HG02981 (cell line): ENCODE measurements around the gene WDFY3.

Experiments
- ATAC-seq: cut with Tn5 transposase; IDR thresholded peaks from one replicate; pipeline ENCODE4 v1.9.1; 2021; ENCODE audit warnings: mild to moderate bottlenecking, moderate library complexity; ENCODE audit not compliant: unreplicated experiment

WDFY3 gene

DNA sequence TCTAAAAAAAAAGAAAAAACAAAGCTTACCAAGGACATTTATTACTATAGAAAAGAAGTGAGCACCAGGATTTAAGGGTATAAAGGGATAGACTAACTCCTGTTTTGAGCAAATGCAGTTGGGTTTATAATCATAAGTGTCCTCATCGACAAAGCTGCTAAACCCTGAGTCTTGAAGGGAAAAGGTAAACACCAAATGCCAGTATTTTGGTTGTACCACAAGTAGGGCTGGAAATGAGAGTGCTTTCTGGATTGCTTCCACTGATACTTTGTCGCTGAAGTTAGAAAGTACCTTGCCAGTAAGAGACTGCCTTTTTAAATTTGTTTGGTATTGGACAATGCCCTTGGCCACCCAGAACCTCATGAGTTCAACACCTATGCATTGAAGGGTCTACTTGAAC is 53.7 kb downstream of the WDFY3 start:
- no peak for ATAC-seq

DNA sequence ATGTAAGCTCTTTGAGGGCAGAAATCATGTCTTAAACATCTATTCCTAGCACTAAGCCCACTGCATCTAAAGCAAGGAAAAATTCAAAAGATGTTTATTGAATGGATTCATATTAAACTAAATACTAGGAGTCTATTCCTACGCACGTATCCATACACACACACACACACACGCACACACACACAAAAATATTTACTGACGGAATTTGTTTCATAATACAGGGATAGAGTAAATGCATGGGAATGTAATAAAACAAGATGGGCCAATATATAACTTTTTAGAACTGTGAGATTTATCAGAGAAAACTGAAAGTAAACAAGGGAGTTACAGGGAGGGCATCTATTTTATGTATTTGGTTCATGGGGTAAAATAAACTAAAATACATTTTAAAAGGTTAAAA is 57.6 kb downstream of the WDFY3 start:
- ATAC-seq: no peak

DNA sequence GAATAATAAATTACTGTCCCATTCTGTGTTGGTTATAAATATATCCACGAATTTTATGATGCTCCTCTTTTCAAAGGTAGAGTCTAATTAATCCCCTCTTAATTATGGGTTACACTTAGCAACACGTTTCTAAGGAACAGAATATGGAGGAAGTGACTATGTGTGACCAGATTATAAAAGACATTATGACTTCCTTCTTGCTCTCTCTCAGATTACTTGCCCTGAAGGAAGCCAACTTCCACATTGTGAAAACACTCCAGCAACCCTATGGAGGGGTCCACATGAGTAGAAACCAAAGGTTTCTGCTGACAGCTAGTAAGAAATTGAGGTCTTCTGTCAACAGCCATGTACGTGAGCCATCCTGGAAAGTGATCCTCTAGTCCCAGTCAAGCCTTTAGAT is 59.3 kb downstream of the WDFY3 start:
- ATAC-seq: no peak

DNA sequence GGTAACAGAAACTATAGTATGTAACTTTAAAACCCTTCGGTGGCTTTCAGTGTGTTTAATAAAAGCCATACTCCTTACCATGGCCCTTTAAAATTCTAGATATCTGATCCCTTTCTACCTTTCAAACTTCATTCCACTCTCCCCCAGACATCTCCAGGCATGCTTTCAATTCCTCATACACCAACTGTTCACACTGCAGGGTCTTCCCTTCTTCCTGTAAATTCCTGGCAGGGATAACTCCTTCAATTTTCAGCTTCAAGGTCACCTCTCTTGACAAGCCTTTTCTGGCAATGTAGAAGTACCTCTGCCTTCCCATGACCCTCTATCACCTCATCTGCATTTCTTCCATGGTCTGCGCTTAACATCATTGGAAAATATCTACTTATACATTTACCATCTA is 60.8 kb downstream of the WDFY3 start:
- ATAC-seq: no peak

- no peak for ATAC-seq
Observed at GRCh38 chr4:84901740-84902281, 64.7 kb downstream of the WDFY3 start.

DNA sequence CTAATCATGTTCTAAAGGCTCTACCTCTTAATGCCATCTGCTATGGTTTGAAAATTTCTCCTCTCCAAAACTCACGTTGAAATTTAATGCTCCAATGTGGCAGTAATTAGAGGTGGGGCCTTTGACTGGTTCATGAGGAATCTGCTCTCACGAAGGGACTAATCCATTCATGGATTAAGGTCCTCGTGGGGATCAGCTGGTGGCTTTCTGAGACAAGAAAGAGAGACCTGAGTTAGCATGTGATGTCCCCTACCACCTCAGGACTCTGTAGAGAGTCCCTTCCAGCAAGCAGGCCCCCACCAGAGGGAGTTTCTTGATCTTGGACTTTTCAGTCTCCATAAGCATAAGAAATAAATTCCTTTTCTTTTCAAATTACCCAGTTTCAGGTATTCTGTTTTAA is 65.3 kb downstream of the WDFY3 start:
- no peak for ATAC-seq

DNA sequence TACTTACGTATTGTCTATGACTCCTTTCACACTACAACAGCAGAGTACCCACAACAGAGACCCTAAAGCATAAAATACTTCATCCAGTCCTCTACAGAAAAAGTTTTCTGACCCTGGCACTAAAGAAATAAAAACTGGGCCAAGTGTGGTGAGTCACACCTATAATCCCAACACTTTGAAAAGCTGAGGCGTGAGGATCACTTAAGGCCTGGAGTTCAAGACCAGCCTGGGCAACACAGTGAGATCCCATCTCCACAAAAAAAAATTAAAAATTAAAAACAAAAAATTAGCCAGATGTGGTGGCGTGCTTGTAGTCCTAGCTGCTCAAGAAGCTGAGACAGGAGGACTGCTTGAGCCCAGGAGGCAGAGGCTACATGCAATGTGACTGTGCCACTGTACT is 66.9 kb downstream of the WDFY3 start:
- no peak for ATAC-seq

GRCh38 chr4:84897516-84897915 is 69.0 kb downstream of the WDFY3 start:
- ATAC-seq: no peak

GRCh38 chr4:84895283-84895682 is 71.2 kb downstream of the WDFY3 start:
- ATAC-seq: no peak

GRCh38 chr4:84894621-84895020 is 71.9 kb downstream of the WDFY3 start:
- ATAC-seq: no peak

- ATAC-seq: no peak
Observed at GRCh38 chr4:84892950-84893349, 73.5 kb downstream of the WDFY3 start.

- ATAC-seq: no peak
Observed at GRCh38 chr4:84887824-84888223, 78.7 kb downstream of the WDFY3 start.

- ATAC-seq: no peak
Observed at GRCh38 chr4:84879651-84880200, 86.8 kb downstream of the WDFY3 start.

GRCh38 chr4:84878546-84878945 is 87.9 kb downstream of the WDFY3 start:
- ATAC-seq: no peak

DNA sequence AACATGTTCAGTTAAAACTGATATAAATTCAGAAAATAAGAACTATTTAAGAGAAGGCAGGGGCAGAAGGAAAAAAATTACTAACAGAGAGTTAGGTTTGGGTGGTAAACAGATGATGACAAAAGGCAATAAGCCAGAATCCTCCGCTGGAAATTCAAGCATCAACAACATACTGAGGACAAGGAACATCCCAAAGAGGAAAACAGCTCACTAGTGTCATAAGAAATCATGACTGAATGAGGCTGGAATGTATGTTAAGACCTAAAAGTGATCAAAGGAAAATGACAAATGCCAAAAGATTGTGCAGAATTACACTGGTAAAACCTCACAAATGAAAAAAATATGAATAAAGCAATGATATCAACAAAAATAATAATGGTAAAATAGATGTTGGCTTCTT is 88.4 kb downstream of the WDFY3 start:
- ATAC-seq: no peak

GRCh38 chr4:84877051-84877833 is 89.2 kb downstream of the WDFY3 start:
- no peak for ATAC-seq

- ATAC-seq: no peak
Observed at GRCh38 chr4:84875636-84876371, 90.7 kb downstream of the WDFY3 start.

- no peak for ATAC-seq
Observed at GRCh38 chr4:84874619-84875018, 91.9 kb downstream of the WDFY3 start.

- no peak for ATAC-seq
Observed at GRCh38 chr4:84870398-84871163, 95.9 kb downstream of the WDFY3 start.

GRCh38 chr4:84866295-84866694 is 100.2 kb downstream of the WDFY3 start:
- no peak for ATAC-seq

- ATAC-seq: no peak
Observed at GRCh38 chr4:84865600-84865999, 100.9 kb downstream of the WDFY3 start.
